Chondrocyte (in vitro differentiated cells): ENCODE measurements around the gene CRB2. TPM values are rescaled to one million over a fixed set of nuclear protein-coding genes. Genes with fewer than 3 reads are reported as not detected.

Source experiments
- DNase-seq: peaks from one replicate; pipeline ENCODE4 v3.0.0; 2021; ENCODE audit warnings: mixed read lengths, low spot score
- H3K27ac Mint-ChIP-seq: one replicate; pipeline ENCODE4 v1.8.0; 2021; ENCODE audit warnings: mild to moderate bottlenecking, moderate library complexity, mixed read lengths; ENCODE audit not compliant: unreplicated experiment
- H3K27me3 Mint-ChIP-seq: 2 replicates; pipeline ENCODE4 v1.8.0; 2021; ENCODE audit warnings: low read depth, mixed read lengths
- H3K36me3 Mint-ChIP-seq: 2 replicates; pipeline ENCODE4 v1.8.0; 2021; ENCODE audit warnings: low read depth, mixed read lengths
- H3K4me1 Mint-ChIP-seq: 2 replicates; pipeline ENCODE4 v1.8.0; 2021; ENCODE audit warnings: low read depth, mild to moderate bottlenecking, mixed read lengths
- H3K4me3 Mint-ChIP-seq: one replicate; pipeline ENCODE4 v1.8.0; 2021; ENCODE audit warnings: mild to moderate bottlenecking, moderate library complexity, mixed read lengths; ENCODE audit not compliant: unreplicated experiment
- H3K9me3 Mint-ChIP-seq: 2 replicates; pipeline ENCODE4 v1.8.0; 2021; ENCODE audit warnings: low read depth, mixed read lengths
- total RNA-seq: library from RNA; stranded (reverse); gene quantifications from 3 replicates; pipeline ENCODE4 v1.2.1, GENCODE V29; 2021
- TF ChIP-seq, protein P1 (sequence below): fragments of 200-600 bp; sonication (generic); IDR thresholded peaks from 2 replicates; pipeline ENCODE4 v1.5.0; 2021; ENCODE audit warnings: antibody characterized with exemption, mild to moderate bottlenecking, moderate library complexity

Gene CRB2
- total RNA-seq, 1 donor from 2014 or later = 0.07 TPM

DNA sequence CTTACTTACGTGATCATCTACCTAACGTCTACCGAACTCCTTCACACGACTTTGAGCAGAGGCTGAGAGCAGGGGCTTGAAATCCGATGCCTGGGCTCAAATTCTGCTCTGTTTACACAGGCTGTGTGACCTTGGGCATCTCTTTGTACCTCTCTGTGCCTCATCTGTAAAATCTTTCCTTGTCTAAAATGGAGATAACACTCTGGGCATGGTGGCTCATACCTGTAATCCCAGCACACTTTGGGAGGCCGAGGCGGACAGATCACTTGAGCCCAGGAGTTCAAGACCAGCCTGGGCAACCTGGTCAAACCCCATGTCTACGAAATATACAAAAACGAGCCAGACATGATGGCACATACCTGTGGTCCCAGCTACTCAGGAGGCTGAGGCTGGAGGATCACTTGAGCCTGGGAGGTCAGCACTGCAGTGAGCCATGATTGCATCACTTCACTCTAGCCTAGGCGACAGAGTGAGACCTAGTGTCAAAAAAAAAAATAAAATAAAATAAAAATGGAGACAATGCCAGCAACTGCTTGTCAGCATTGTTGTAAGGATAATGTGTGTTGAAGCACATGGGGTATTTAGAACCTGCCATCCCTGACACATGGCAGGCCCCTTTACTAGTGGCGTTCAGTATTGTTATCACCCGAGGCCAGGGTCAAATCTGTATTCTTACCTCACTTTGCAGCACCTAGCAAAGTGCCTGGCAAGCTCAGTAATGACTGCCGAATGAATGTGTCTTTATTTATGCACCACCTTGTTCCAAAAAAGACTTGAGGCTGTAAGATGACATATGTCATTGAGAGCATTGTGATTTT, 32.6 kb upstream of the CRB2 start:
- H3K27me3 Mint-ChIP-seq = peaks cover 6% of the 10 kb centered on the region
- TF ChIP-seq, protein P1, sequence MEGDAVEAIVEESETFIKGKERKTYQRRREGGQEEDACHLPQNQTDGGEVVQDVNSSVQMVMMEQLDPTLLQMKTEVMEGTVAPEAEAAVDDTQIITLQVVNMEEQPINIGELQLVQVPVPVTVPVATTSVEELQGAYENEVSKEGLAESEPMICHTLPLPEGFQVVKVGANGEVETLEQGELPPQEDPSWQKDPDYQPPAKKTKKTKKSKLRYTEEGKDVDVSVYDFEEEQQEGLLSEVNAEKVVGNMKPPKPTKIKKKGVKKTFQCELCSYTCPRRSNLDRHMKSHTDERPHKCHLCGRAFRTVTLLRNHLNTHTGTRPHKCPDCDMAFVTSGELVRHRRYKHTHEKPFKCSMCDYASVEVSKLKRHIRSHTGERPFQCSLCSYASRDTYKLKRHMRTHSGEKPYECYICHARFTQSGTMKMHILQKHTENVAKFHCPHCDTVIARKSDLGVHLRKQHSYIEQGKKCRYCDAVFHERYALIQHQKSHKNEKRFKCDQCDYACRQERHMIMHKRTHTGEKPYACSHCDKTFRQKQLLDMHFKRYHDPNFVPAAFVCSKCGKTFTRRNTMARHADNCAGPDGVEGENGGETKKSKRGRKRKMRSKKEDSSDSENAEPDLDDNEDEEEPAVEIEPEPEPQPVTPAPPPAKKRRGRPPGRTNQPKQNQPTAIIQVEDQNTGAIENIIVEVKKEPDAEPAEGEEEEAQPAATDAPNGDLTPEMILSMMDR = no peak
- H3K36me3 Mint-ChIP-seq = no peaks in the 10 kb centered on the region
- peaks cover 20% of the 10 kb centered on the region for H3K4me1 Mint-ChIP-seq
- H3K27ac Mint-ChIP-seq = peak overlapping the region; percentile 58
- no peaks in the 10 kb centered on the region for H3K9me3 Mint-ChIP-seq
- no peak overlapping the region for H3K4me3 Mint-ChIP-seq
- no peak for DNase-seq

DNA sequence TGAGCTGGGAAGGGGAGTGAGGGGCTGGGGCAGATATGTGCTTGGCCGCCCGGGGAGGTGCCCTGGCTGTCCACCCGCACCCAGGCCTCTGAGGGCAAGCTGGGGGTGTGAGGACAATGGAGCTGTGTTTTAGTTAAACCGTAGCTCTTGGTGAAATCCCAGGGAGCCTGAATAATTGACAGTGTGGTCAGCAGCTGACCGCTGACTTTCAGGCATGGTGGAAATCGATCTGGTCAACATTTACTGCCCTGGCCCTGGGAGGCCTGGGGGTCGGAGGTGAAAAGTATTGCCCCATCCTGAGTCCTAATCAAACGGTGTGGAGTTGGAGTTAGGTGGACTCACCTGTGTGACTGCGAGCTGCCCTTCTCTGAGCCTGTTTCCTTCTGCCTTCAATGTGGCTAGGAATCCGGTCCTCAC, 31.2 kb upstream of the CRB2 start:
- H3K9me3 Mint-ChIP-seq = no peaks in the 10 kb centered on the region
- TF ChIP-seq, protein P1 = no peak

DNA sequence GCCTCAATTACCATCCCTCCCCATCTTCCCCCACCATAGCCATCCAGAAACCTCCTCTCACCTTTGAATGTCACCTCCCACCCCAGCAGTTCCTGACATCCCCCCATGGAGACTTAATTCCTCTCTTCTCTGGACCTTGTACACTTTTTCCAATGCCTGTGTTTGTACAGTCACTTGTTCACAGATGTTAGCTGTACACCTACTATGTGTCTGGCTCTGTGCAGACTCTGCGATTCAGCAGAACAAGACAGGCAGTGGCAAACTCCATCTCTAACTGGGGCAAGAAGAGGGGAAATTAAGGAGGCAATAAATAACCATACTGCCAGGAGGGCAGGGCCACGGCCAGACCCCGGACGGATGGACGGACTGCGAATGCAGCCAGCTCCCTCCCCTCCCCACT, 29.8 kb upstream of the CRB2 start:
- TF ChIP-seq, protein P1 = no peak
- H3K27ac Mint-ChIP-seq = no peak overlapping the region
- H3K4me3 Mint-ChIP-seq = no peak overlapping the region
- H3K9me3 Mint-ChIP-seq = no peaks in the 10 kb centered on the region
- peaks cover 14% of the 10 kb centered on the region for H3K4me1 Mint-ChIP-seq
- peaks cover 6% of the 10 kb centered on the region for H3K27me3 Mint-ChIP-seq
- H3K36me3 Mint-ChIP-seq = no peaks in the 10 kb centered on the region
- no peak for DNase-seq

More for the DNA sequence above, 31.2 kb upstream of the CRB2 start:
- Mint-ChIP-seq H3K27me3 (peaks cover 6% of the 10 kb centered on the region), H3K4me1 (peaks cover 14% of the 10 kb centered on the region), H3K36me3 (no peaks in the 10 kb centered on the region), H3K27ac (no peak overlapping the region), H3K4me3 (no peak overlapping the region)
- no peak for DNase-seq

DNA sequence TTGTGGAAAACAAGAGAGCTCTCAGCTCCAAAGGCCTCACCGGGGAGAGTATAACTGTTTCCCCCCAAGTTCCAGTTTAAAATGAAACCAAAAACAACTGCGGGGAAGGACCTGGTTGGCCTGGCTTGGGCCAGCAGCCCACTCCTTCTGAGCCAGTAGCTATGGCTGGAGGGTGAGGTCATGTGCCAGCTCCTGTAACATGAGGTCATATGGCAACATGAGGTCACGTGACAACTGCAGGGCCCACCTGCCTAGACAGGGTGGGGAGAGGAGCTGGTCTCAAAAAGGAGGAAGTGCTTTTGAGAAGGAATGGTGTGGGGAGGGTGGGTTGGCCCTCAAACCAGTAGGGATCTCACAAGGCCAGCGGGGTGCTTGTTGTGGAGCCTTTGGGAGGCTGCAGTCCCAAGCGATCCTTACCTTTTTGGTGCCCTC, 29.3 kb upstream of the CRB2 start:
- Mint-ChIP-seq H3K4me1 (peaks cover 14% of the 10 kb centered on the region), H3K36me3 (no peaks in the 10 kb centered on the region), H3K27ac (no peak overlapping the region), H3K9me3 (no peaks in the 10 kb centered on the region), H3K27me3 (peaks cover 6% of the 10 kb centered on the region), H3K4me3 (no peak overlapping the region)
- TF ChIP-seq, protein P1 = no peak
- DNase-seq = no peak

DNA sequence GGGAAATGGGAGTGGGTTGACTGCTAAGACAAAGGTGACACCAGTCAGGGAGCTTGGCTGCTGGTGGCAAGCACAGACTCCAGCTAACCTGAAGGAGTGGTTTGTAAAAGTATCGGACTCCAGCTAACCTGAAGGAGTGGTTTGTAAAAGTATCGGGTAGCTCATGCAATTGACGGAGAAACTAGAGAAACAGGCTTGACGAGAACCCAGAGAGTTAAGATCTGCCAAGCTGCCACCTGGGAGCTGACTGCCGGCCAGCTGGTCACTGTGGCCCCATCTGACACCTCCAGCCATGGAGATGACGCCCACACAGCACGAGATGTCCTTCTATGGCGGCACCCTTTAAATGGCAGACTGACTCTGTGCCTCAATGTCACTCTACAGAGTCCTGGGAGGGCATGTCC, 28.3 kb upstream of the CRB2 start:
- peaks cover 8% of the 10 kb centered on the region for H3K4me1 Mint-ChIP-seq
- H3K4me3 Mint-ChIP-seq = no peak overlapping the region
- TF ChIP-seq, protein P1 = no peak
- DNase-seq = no peak
- H3K36me3 Mint-ChIP-seq = no peaks in the 10 kb centered on the region
- peaks cover 6% of the 10 kb centered on the region for H3K27me3 Mint-ChIP-seq
- no peak overlapping the region for H3K27ac Mint-ChIP-seq
- no peaks in the 10 kb centered on the region for H3K9me3 Mint-ChIP-seq
